Loucy (cell line): Measurements from ENCODE around the gene NTNG1.

Experiments
- H2AFZ ChIP-seq: fragments of 200-600 bp; sonication (generic); 2 replicates; pipeline ENCODE4 v1.6.0; 2016; ENCODE audit warnings: antibody characterized with exemption, mild to moderate bottlenecking, low read length, moderate library complexity
- H3F3A ChIP-seq: fragments of 200-600 bp; 2 replicates; pipeline ENCODE4 v1.6.0; 2016; ENCODE audit warnings: antibody characterized with exemption, low read depth, mild to moderate bottlenecking
- H3K27me3 ChIP-seq: fragments of 200-600 bp; sonication (generic); 2 replicates; pipeline ENCODE4 v1.6.1; 2014; ENCODE audit warnings: low read length, mild to moderate bottlenecking; ENCODE audit not compliant: insufficient read depth, poor library complexity, severe bottlenecking
- H3K36me3 ChIP-seq: fragments of 200-600 bp; sonication (generic); 2 replicates; pipeline ENCODE4 v1.6.1; 2016; ENCODE audit warnings: low read length; ENCODE audit not compliant: insufficient read depth
- H3K4me1 ChIP-seq: fragments of 200-600 bp; sonication (generic); 2 replicates; pipeline ENCODE4 v1.5.1; 2014; ENCODE audit warnings: low read length, mild to moderate bottlenecking; ENCODE audit not compliant: insufficient read depth, poor library complexity, severe bottlenecking
- H3K4me2 ChIP-seq: fragments of 200-600 bp; sonication (generic); 2 replicates; pipeline ENCODE4 v1.6.0; 2014; ENCODE audit warnings: antibody characterized with exemption, low read length, low read depth, mild to moderate bottlenecking; ENCODE audit not compliant: poor library complexity, severe bottlenecking
- H3K4me3 ChIP-seq: fragments of 200-600 bp; sonication (generic); 2 replicates; pipeline ENCODE4 v1.5.1; 2014; ENCODE audit warnings: low read length, mild to moderate bottlenecking, mixed read lengths; ENCODE audit not compliant: poor library complexity, severe bottlenecking
- H3K79me2 ChIP-seq: fragments of 200-600 bp; sonication (generic); 2 replicates; pipeline ENCODE4 v1.6.1; 2014; ENCODE audit warnings: low read length; ENCODE audit not compliant: insufficient read depth
- H3K9ac ChIP-seq: fragments of 200-600 bp; sonication (generic); 2 replicates; pipeline ENCODE4 v1.6.0; 2014; ENCODE audit warnings: mild to moderate bottlenecking, low read depth, low read length, moderate library complexity; ENCODE audit not compliant: poor library complexity, severe bottlenecking
- H3K9me2 ChIP-seq: fragments of 200-600 bp; sonication (generic); replicated peaks from 2 replicates; pipeline ENCODE4 v1.6.1; 2016; ENCODE audit warnings: low read depth, low read length, mixed read lengths
- H3K9me3 ChIP-seq: fragments of 200-600 bp; sonication (generic); 2 replicates; pipeline ENCODE4 v1.6.1; 2014; ENCODE audit warnings: mild to moderate bottlenecking, antibody characterized with exemption, low read length, low read depth; ENCODE audit not compliant: insufficient read depth
- H4K20me1 ChIP-seq: fragments of 200-600 bp; sonication (generic); 2 replicates; pipeline ENCODE4 v1.6.0; 2014; ENCODE audit warnings: antibody characterized with exemption, low read length, mild to moderate bottlenecking; ENCODE audit not compliant: insufficient read depth, poor library complexity, severe bottlenecking
- CTCF ChIP-seq: fragments of 200-600 bp; sonication (generic); conservative IDR thresholded peaks from 2 replicates; pipeline ENCODE4 v1.5.1; 2014; ENCODE audit warnings: mild to moderate bottlenecking, antibody characterized with exemption, low read length
- EZH2phosphoT487 ChIP-seq: fragments of 200-600 bp; IDR thresholded peaks from 2 replicates; pipeline ENCODE4 v1.6.1; 2018; ENCODE audit warnings: antibody characterized with exemption, mild to moderate bottlenecking, moderate library complexity, borderline replicate concordance

The NTNG1 gene

GRCh38 chr1:107442551-107442950, 301.7 kb downstream of the NTNG1 start:
- H3K36me3 ChIP-seq, result no peaks in the 10 kb centered on the region

DNA sequence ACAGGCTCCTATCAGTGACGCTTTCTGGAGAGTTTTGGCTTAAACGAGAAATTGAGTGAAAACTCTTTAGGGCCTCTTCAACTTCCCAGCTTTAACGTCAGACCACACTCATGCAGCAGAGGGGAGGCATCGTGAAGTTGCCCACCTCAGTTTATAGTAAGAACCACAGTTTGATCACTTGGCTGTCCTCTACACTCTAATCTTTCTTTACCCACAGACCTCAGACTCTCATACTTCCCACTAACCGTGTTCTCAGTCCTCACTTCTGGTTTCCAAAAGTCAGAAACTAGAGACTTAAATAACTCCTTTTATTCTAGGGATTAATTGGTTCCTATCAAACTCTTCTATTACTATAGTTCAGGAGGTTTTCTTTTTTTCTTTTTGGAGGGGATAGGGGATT, 302.2 kb downstream of the NTNG1 start:
- H3K9ac ChIP-seq, result no peak overlapping the region
- no peaks in the 10 kb centered on the region for H3K27me3 ChIP-seq

More at GRCh38 chr1:107442551-107442950, 301.7 kb downstream of the NTNG1 start:
- H4K20me1 ChIP-seq, result no peaks in the 10 kb centered on the region
- H3F3A ChIP-seq, result no peaks in the 10 kb centered on the region
- no peaks in the 10 kb centered on the region for H3K27me3 ChIP-seq
- no peak overlapping the region for H2AFZ ChIP-seq
- no peak overlapping the region for H3K4me3 ChIP-seq
- no peaks in the 10 kb centered on the region for H3K9me3 ChIP-seq
- no peak overlapping the region for H3K4me2 ChIP-seq
- TF ChIP-seq CTCF (no peak), EZH2phosphoT487 (no peak)
- H3K9me2 ChIP-seq, result no peaks in the 10 kb centered on the region
- H3K9ac ChIP-seq, result no peak overlapping the region
- H3K79me2 ChIP-seq, result no peaks in the 10 kb centered on the region
- H3K4me1 ChIP-seq, result no peaks in the 10 kb centered on the region

GRCh38 chr1:107443860-107444259, 303.0 kb downstream of the NTNG1 start:
- Histone ChIP-seq H3K4me1 (no peaks in the 10 kb centered on the region), H3K4me3 (no peak overlapping the region), H3K36me3 (no peaks in the 10 kb centered on the region), H3F3A (no peaks in the 10 kb centered on the region), H3K9ac (no peak overlapping the region), H2AFZ (no peak overlapping the region), H3K9me3 (no peaks in the 10 kb centered on the region), H3K9me2 (no peaks in the 10 kb centered on the region), H3K27me3 (no peaks in the 10 kb centered on the region), H3K79me2 (no peaks in the 10 kb centered on the region), H4K20me1 (no peaks in the 10 kb centered on the region), H3K4me2 (no peak overlapping the region)
- TF ChIP-seq CTCF (no peak), EZH2phosphoT487 (no peak)

More for the DNA sequence above, 302.2 kb downstream of the NTNG1 start:
- TF ChIP-seq EZH2phosphoT487 (no peak), CTCF (no peak)
- Histone ChIP-seq H3K9me2 (no peaks in the 10 kb centered on the region), H3K79me2 (no peaks in the 10 kb centered on the region), H3F3A (no peaks in the 10 kb centered on the region), H4K20me1 (no peaks in the 10 kb centered on the region), H3K4me2 (no peak overlapping the region), H3K9me3 (no peaks in the 10 kb centered on the region), H2AFZ (no peak overlapping the region), H3K36me3 (no peaks in the 10 kb centered on the region), H3K4me1 (no peaks in the 10 kb centered on the region), H3K4me3 (no peak overlapping the region)
